22Rv1 (cell line): ENCODE data around the gene GNAL.

Source experiments
- H3K27ac ChIP-seq: fragments of 450-650 bp; 2 replicates; pipeline ENCODE4 v1.5.1; 2017
- CTCF ChIP-seq: fragments of 450-650 bp; IDR thresholded peaks from 2 replicates; pipeline ENCODE4 v1.5.1; 2017; ENCODE audit warnings: mild to moderate bottlenecking
- ZFX ChIP-seq: fragments of 450-650 bp; IDR thresholded peaks from 2 replicates; pipeline ENCODE4 v1.6.1; 2017; ENCODE audit warnings: antibody characterized with exemption, borderline replicate concordance

Gene GNAL

GRCh38 chr18:11657152-11657551, 31.9 kb upstream of the GNAL start:
- no peak overlapping the region for H3K27ac ChIP-seq
- TF ChIP-seq ZFX = no peak
- no peak for TF ChIP-seq CTCF

GRCh38 chr18:11657554-11657953, 31.5 kb upstream of the GNAL start:
- no peak overlapping the region for H3K27ac ChIP-seq
- no peak for TF ChIP-seq ZFX
- TF ChIP-seq CTCF = no peak

GRCh38 chr18:11658019-11658418, 31.0 kb upstream of the GNAL start:
- TF ChIP-seq CTCF (no peak), ZFX (no peak)
- no peak overlapping the region for H3K27ac ChIP-seq

- TF ChIP-seq CTCF (no peak), ZFX (no peak)
- H3K27ac ChIP-seq = no peak overlapping the region
Measured at GRCh38 chr18:11658989-11659388, 30.1 kb upstream of the GNAL start.

GRCh38 chr18:11660691-11661090, 28.4 kb upstream of the GNAL start:
- no peak for TF ChIP-seq ZFX
- TF ChIP-seq CTCF = no peak
- no peak overlapping the region for H3K27ac ChIP-seq

- H3K27ac ChIP-seq = no peak overlapping the region
- TF ChIP-seq CTCF (no peak), ZFX (no peak)
Measured at GRCh38 chr18:11661430-11661829, 27.6 kb upstream of the GNAL start.

- H3K27ac ChIP-seq = no peak overlapping the region
- TF ChIP-seq ZFX = no peak
- no peak for TF ChIP-seq CTCF
Measured at GRCh38 chr18:11663439-11664029, 25.5 kb upstream of the GNAL start.
